ENCODE results near the gene MRPS2. TPM values are rescaled to one million over a fixed set of nuclear protein-coding genes. Genes with fewer than 3 reads are reported as not detected.
"Not testable (repeated sequence)": the region's sequence is repeated elsewhere in the genome, so short reads cannot be mapped to it uniquely, and the experiment has no call there.

The MRPS2 gene
- total RNA-seq, 2 donors from 2014 or later, result 16.4 to 53.7 TPM

DNA sequence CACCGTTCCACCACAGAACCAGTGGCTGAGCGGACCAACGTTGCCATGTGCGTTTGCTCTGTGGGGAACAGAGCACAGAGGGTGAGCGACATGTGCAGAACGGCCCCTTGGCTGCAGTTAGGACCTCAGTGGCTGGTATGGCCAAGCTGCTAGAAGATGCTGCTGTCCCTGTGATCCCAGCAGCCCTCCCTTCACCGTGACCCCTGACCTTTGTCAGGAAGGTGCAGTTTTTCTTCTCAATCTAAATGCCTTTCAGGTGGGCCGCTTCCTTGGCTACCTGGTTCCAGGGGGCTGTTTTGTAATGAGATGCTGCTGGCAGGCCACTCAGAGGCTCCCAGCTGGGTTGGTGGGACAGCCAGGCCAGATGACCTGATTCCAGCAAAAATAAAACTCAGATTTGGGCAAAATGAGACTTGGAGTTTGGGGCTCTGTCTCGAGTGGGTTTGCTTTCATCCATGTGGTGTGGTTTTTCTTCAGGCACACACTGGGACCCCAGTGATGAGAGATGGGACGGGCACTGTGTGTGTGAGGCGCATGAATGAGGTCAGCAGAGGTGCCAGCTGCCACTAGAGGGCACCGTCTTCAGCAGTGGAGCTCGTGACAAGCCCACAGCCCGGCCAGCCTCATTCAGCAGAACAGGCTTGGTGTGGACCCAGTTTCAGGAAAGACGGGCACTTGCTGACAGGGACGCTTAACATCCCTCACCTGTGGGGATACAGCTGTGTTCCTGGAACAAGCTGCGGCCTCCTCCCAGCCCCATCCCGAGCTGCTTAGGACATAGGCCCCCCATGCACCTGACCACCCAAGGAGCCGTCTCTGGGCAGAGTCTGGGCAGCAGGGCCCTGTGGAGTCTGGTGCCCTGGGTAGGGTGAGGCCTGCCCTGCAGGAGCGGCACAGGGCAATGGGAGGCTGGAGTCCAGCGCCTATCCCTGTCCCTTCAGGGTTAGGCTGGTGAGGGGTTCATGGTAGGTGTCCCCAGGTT is 4.1 kb downstream of the MRPS2 start:
- peaks cover 16 to 17% of the 10 kb centered on the region in 2 donors for H3K9me3 Mint-ChIP-seq
- ATAC-seq (no peak), DNase-seq (ENCODE audit: low spot score in 2 of 2) (peak in 1 of 2 donors; percentile 66)
- peaks cover 24 to 27% of the 10 kb centered on the region in 2 donors for H3K36me3 Mint-ChIP-seq
- H3K27ac Mint-ChIP-seq, result no peak overlapping the region

DNA sequence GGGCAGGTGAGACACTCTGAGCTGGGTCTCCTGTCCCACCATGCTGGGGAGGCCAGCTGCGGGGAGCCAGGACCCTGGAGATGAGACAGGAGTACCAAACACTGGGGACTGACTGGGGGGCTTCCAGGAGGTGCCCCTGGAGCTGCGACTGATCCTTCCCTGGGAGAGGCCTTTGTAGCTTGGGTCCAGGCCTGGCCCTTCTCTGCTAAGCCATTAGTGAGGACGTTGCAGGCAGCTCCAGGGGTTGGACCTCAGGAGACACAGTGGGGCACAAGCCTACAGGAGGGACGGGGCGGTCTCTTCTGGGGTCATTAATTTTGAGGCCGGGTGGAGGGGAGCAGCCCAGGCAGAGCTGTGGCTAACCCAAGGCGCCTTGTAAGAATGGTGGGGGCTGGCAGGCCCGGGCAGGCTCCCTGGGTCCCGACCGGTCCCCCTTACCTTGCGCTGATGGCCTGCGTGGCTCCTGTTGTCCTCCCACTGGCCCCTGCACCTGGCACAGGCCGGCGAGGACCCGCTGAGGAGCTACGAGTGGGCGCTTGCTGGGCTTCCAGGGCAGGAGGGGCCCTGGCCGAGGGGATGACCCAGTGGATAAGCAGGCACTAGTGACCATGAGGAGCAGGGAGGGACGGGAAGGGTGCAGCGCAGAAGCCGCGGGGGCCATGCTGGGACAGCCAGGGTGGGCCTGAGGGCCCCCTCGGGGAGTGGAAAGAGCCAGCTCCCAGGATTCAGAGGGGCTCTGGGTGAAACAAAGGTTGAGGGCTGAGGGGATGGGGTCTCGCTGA is 5.1 kb downstream of the MRPS2 start:
- ATAC-seq, result no peak
- no peak overlapping the region for H3K27ac Mint-ChIP-seq

DNA sequence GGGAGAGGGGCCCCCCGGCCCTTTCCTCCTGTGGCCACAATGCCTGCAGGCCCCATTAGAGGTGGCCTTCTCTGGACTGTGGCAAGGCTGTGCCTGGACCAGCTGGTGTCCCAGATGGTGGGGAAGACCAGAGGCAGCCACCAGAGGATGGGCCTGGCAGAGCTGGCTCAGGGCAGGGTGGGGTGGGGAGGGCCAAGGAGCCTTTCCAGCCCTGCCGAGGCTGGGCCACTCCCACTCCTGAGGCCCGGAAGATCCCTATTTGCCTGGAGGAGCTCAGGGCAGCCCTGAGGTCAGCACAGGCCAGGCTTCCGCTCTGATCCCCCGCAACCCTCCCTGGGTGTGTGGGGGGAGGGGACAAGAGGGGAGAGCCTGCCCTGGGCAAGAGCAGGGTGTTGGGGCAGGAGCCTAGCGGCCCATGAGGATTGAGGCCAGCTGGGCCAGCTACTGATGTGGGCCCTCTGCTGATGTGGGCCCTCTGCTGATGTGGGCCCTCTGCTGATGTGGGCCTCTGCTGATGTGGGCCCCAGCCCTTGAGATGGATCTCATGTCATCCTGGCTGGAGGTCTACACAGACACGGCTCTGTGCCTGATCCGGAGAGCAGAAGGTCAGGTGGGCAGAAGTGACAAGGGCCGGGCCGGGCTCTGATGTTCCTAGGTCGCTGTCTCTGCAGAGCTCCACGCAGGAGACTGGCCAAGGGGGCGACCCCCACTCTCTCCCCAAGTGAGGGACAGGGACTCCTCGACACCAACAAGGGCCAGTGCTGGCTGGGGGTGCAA is 6.0 kb downstream of the MRPS2 start:
- DNase-seq (ENCODE audit: low spot score in 2 of 2), result no peak
- ATAC-seq, result no peak
- peaks cover 17% of the 10 kb centered on the region in 2 donors for H3K9me3 Mint-ChIP-seq
- no peak overlapping the region for H3K27ac Mint-ChIP-seq
- peaks cover 23 to 27% of the 10 kb centered on the region in 2 donors for H3K36me3 Mint-ChIP-seq

More for the DNA sequence above, 5.1 kb downstream of the MRPS2 start:
- no peak for DNase-seq (ENCODE audit: low spot score in 2 of 2)
- Mint-ChIP-seq H3K9me3 (peaks cover 17% of the 10 kb centered on the region in 2 donors), H3K36me3 (peaks cover 24 to 28% of the 10 kb centered on the region in 2 donors)

DNA sequence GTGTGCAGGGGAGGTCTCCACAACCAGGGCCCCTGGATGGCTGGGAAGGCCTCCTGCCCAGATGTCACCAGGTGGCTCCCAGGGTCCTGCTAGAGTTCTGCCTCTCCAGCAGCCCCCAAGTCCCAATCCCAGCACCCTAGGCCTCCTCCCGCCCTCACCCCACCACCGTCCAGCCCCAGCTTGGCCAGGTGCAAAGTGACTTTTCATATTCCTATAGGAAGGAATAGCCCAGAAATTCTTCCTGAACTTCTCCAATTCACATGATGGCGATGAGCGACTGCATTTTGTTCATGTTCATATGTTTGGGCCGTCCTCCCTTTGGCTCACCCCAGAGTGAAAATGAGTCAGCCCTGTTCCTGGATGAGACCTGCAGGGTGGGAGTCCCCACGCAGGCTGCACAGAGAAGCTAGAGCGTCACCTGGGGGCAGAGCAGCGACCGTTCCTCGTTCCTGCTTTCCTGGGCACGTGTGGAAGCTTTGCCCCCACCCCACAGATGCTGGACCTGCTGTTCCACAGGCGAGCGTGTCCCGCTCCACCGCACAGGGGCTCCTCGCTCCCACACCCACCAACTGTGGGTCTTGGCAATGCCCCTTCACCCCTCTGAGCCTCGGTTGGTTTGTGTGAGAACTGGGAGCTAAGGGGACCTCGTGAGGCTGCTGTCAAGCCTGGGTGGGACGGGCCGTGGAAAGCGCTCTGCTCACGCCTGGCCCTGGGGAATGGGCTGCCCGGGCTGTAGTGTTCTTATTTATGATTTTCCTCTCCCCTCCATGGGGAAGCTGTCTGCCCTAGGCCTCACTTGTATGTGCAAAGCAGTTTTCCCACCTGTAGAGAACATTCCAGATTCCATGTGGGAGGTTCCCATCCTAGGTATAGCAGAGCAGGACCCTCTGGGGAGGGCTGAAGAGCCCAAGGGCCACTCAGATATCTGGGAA is 6.9 kb downstream of the MRPS2 start:
- peak overlapping the region in 1 of 2 donors; percentile 65 for H3K27ac Mint-ChIP-seq
- ATAC-seq, result no peak
- no peak for DNase-seq (ENCODE audit: low spot score in 2 of 2)
- H3K36me3 Mint-ChIP-seq, result peaks cover 19 to 22% of the 10 kb centered on the region in 2 donors
- peaks cover 17% of the 10 kb centered on the region in 2 donors for H3K9me3 Mint-ChIP-seq

DNA sequence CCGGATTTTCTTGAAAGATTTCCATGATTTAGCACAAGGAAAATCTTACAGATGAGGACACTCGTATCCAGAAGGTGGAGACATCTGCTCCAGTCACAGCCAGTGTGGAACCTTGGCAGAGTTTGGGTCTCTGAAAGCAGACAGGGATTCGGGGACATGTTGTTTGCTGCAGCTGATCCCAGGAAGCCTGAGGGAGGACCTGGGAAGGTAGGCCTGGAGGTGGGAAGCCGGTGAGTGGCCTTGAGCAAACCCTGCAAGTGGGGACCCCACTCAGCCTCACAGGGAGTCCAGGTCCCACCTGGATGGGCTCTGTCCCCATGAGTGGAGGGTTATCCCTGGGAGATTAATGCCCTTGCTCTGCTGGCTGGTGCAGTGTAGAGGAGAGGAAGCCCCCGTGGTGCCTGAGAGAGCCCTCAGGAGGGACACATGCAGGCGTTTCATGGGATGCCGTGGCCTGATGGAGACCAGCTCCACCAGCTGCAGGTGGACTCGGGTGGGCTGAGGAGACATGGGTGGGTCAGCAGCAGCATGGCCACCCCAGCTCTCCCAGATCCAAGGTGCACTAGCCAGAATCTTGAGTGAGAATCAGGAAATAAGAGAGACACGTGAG is 7.8 kb downstream of the MRPS2 start:
- ATAC-seq (no peak), DNase-seq (ENCODE audit: low spot score in 2 of 2) (no peak)
- Mint-ChIP-seq H3K9me3 (peaks cover 17% of the 10 kb centered on the region in 2 donors), H3K27ac (no peak overlapping the region), H3K36me3 (peaks cover 19 to 22% of the 10 kb centered on the region in 2 donors)

DNA sequence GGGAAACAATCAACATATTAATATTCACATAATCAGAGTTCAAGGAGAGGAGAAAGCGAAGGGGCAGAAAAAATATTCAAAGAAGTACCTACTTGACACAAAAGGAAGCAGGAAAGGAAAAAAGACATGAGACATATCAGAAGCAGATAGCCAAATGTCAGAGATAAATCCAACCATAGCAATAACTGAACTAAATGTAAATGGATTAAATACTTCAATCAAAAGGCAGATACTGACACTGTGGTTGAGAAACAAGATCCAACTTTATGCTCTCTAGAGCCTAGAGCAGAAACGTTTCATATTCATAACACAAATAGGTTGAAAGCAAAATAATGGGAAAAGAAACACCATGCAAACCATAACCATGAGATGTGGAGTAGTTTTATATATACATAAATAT is 9.0 kb downstream of the MRPS2 start:
- ATAC-seq (no peak), DNase-seq (ENCODE audit: low spot score in 2 of 2) (no peak)
- peaks cover 19 to 20% of the 10 kb centered on the region in 2 donors for H3K36me3 Mint-ChIP-seq
- H3K9me3 Mint-ChIP-seq, result peaks cover 17% of the 10 kb centered on the region in 2 donors
- no peak overlapping the region for H3K27ac Mint-ChIP-seq

DNA sequence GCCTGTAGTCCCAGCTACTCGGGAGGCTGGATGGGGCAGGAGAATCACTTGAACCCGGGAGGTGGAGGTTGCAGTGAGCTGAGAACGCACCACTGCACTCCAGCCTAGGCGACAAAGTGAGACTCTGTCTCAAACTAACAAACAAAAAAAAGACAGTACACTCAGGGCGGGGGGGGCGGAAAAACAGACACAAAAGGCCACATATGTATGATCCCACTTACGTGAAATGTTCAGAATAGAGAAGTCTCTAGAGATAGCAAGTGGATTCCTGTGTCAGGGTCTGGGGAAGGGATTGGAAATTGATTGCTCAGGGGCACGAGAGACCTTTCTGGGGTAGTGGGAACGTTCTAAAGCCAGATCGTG is 11.7 kb downstream of the MRPS2 start:
- H3K9me3 Mint-ChIP-seq, result peaks cover 17% of the 10 kb centered on the region in 2 donors
- no peak overlapping the region for H3K27ac Mint-ChIP-seq
- DNase-seq (ENCODE audit: low spot score in 2 of 2) (no peak), ATAC-seq (no peak)
- peaks cover 11 to 19% of the 10 kb centered on the region in 2 donors for H3K36me3 Mint-ChIP-seq

DNA sequence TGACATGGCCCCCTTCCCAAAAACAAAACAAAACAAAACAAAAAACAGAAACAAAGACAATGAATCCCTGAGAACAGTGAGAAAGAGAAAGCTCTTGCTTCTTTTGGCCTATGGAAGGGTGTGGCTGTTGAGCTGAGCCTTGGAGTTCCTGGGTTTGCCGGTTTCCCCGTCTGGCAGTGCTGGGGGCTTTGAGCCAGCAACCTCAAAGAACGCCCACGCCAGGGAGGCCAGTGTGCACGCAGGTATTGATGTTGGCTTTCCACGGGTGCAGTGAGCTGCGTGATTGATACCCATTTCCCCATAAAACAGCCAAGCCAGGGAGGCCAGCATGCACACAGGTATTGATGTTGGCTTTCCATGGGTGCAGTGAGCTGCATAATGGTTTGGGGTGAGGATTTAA is 12.4 kb downstream of the MRPS2 start:
- Mint-ChIP-seq H3K36me3 (peaks cover 11 to 16% of the 10 kb centered on the region in 2 donors), H3K9me3 (peaks cover 15 to 16% of the 10 kb centered on the region in 2 donors), H3K27ac (no peak overlapping the region)
- ATAC-seq (no peak), DNase-seq (ENCODE audit: low spot score in 2 of 2) (no peak)

DNA sequence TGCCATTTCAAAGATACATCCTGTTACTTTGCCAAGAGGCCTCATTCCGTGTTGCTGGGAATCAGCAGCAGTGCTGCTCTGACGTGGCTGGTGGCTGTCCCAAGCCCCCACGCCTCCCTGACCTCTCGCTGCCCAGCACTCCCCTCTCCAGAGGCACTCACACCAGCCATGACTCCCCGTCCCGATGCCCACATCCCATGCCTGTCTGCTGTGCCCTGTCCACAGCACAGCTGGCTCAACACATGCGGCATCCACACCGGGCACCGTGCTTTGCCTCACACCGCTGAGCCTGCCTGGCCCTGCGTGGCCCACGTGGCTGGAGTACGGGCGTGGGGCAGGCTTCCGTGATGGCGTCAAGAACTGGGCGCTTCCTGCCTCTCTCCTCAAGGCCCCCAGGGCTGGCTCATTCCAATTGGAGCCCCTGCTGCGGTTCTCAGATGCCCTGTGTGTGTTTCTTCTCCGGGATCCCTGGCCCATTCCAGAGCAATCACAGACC is 12.9 kb downstream of the MRPS2 start:
- DNase-seq (ENCODE audit: low spot score in 2 of 2), result peak in 1 of 2 donors; percentile 50
- ATAC-seq, result no peak
- no peak overlapping the region for H3K27ac Mint-ChIP-seq
- H3K9me3 Mint-ChIP-seq, result peaks cover 10 to 11% of the 10 kb centered on the region in 2 donors
- H3K36me3 Mint-ChIP-seq, result peaks cover 11% of the 10 kb centered on the region in 2 donors

DNA sequence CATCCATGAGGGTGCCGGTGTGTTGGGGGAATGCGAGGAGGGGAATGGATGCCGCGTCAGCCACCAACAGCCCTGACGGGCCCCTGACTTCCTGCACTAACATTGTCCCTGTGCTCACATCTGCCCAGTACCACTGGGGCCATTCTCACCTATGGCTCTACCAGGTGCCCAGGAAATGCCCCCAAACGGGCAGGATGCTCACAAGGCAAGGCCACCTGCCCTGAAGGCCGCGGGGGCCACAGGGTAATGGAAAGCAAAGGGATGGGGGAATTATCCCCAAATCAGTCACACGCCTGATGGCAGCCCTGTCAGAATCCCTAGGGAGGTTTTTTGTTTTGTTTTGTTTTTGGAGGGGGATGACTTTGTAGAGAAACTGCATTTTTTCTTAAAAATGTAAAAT is 13.4 kb downstream of the MRPS2 start:
- H3K9me3 Mint-ChIP-seq; ATAC-seq; H3K36me3 Mint-ChIP-seq; H3K27ac Mint-ChIP-seq; DNase-seq (ENCODE audit: low spot score in 2 of 2): not testable (repeated sequence)

DNA sequence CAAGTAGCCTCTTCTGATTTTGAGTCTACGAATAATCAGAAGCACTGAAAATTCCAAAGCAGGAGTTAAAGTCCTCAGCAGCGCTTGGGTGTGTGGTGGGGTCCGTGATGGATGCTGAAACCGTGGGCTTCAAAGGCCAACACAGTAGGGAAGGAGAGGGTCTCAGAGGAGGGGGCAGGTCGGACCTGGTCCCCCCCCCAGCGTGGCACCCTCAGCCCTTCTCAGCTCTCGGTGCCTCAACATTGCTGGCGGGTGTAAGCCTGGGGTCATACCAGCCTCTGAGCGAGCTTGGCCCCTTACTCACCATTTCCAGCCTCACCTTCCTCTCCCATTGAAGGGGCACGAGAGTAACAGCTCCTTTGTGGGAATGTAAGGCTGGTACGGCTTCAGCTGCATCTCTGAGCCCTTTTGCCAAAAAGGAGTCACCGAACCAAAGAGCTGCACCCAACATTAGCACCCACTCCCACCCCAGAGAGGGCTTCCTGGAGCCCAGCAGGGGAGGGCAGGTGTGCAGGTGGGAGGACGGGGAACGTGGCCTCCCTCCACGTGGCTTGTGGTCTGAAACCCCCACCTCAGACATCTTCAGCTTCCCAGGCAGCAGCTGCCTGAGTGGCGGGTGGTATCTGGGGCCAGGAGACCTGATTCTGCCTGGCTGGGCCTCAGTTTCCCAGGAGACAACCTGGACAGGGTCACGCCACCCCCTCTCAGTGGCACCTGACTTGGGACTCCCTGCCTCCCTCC is 14.0 kb downstream of the MRPS2 start:
- ATAC-seq, result no peak
- peak in 1 of 2 donors; percentile 50 for DNase-seq (ENCODE audit: low spot score in 2 of 2)
- H3K27ac Mint-ChIP-seq, result no peak overlapping the region
- H3K9me3 Mint-ChIP-seq, result peaks cover under 1 to 1% of the 10 kb centered on the region in 2 donors
- H3K36me3 Mint-ChIP-seq, result peaks cover 0 to 1% of the 10 kb centered on the region in 2 donors

DNA sequence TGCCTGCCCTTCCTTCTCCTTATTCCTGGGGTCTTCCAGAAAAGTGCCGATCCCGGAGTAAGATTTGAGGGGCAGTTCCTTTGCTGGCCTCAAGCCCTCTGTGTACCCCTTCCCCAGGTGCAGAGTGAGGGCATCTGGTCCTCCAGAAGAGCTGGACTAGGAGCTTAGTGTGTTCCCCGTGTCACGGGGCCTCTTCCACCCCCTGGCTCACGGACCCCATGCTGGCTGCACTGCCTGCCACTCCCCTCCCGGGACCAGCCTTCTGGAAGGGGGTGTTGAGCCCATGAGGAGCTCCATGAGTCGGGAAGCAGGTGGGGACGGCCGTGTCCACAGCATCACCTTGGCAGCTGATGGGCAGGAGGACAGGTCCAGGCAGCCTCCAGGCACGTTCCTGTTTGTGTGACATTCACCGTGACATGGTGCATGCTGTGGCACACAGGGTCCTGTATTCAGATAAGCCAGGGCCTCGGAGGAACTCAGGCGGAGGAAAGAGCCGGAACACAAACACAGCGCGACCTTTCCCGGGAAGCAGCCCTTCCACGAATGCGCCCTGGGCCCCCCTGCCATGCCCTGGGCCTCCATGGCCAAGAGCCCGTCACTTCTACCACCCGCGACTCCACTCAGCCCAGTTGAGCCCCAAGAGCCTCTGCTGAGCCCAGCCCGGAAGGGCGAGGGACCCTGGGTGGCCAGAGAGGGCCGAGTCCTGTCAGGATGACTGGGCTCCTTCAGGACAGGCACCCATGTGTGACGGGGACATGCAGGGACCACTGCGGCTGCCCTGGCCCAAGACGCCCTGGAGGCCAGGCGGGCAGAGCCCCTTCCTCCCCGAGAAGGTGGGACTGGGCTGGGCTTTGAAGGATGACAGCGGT is 14.8 kb downstream of the MRPS2 start:
- no peak for ATAC-seq
- no peaks in the 10 kb centered on the region for H3K36me3 Mint-ChIP-seq
- peak overlapping the region in 1 of 2 donors; percentile 56 for H3K27ac Mint-ChIP-seq
- no peaks in the 10 kb centered on the region for H3K9me3 Mint-ChIP-seq
- DNase-seq (ENCODE audit: low spot score in 2 of 2), result no peak

DNA sequence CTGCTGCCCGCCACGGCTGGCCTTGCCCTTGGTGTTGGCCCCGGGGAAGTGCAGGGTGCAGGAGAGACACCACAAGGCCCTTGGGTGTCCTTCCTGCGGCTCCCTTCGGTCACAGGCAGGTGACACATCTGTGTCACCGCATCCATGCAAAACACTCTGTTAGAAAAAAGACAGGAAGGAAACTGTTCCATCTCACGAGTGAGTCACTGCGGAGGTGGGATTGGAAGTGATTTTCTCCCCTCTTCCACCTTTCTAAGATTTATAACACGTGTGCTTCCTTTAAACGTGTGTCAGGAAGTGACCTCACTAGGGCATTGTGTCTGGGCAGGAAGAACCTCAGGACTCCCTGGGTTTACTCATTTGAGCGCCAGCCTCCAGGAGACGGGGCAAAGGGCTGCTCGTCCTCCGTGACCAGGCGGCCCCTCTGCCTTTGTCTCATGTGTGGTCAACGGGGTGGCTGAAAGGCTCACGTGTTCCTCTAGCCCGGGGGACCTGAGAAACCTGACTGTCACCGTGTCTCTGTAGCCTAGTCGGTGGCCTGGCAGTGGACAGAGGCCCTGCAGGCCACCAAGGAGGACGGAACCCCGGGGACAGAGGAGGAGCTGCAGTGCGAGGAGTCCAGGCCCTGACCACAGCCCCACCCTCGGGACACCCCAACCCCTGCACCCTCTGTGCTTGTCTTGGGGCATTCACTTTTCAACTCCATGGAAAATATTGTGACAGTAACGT is 15.8 kb downstream of the MRPS2 start:
- Mint-ChIP-seq H3K27ac (peak overlapping the region in 1 of 2 donors; percentile 56), H3K36me3 (no peaks in the 10 kb centered on the region), H3K9me3 (no peaks in the 10 kb centered on the region)
- DNase-seq (ENCODE audit: low spot score in 2 of 2) (no peak), ATAC-seq (peak; percentile 46 to 64)
